KBM-7 (cell line): Measurements from ENCODE around the gene RAB27A.
"Not testable (repeated sequence)": the region's sequence is repeated elsewhere in the genome, so short reads cannot be mapped to it uniquely, and the experiment has no call there.

Source experiments
- DNase-seq: peaks from one replicate; pipeline ENCODE4 v3.0.0-alpha.2; 2015
- in situ Hi-C: fragments of 300-500 bp; cut with MboI; formaldehyde crosslinking; loops from 2 replicates; pipeline ENCODE4 v1.14.3; 2020; ENCODE audit warnings: low sequenced_read_pairs, low pct_unique_long_range_greater_than_20kb, mixed read lengths

The RAB27A gene

GRCh38 chr15:55255714-55256113 lies 33.9 kb downstream of the RAB27A start:
- in situ Hi-C loops, result no loop called here
- DNase-seq, result no peak

- in situ Hi-C loops, result no loop called here
- no peak for DNase-seq
Observed at GRCh38 chr15:55254916-55255679, 34.5 kb downstream of the RAB27A start.

GRCh38 chr15:55253580-55253979 lies 36.0 kb downstream of the RAB27A start:
- in situ Hi-C loops, result no loop called here
- DNase-seq, result no peak

GRCh38 chr15:55252201-55252600 lies 37.4 kb downstream of the RAB27A start:
- in situ Hi-C loops, DNase-seq: not testable (repeated sequence)

GRCh38 chr15:55250941-55251340 lies 38.7 kb downstream of the RAB27A start:
- in situ Hi-C loops, result no loop called here
- DNase-seq, result no peak

GRCh38 chr15:55250392-55250791 lies 39.2 kb downstream of the RAB27A start:
- in situ Hi-C loops, result no loop called here
- peak; percentile 40 for DNase-seq

- in situ Hi-C loops, DNase-seq: not testable (repeated sequence)
Observed at GRCh38 chr15:55249885-55250284, 39.7 kb downstream of the RAB27A start.

GRCh38 chr15:55248895-55249294 lies 40.7 kb downstream of the RAB27A start:
- DNase-seq, result no peak
- in situ Hi-C loops, result no loop called here

GRCh38 chr15:55247766-55248427 lies 41.7 kb downstream of the RAB27A start:
- in situ Hi-C loops, result no loop called here
- peak; percentile 21 for DNase-seq

- in situ Hi-C loops, result no loop called here
- DNase-seq, result no peak
Observed at GRCh38 chr15:55247311-55247710, 42.3 kb downstream of the RAB27A start.

GRCh38 chr15:55246567-55246966 lies 43.0 kb downstream of the RAB27A start:
- in situ Hi-C loops, result no loop called here
- no peak for DNase-seq

- in situ Hi-C loops, result no loop called here
- DNase-seq, result no peak
Observed at GRCh38 chr15:55245059-55245458, 44.6 kb downstream of the RAB27A start.

GRCh38 chr15:55241891-55242290 lies 47.7 kb downstream of the RAB27A start:
- in situ Hi-C loops, result no loop called here
- DNase-seq, result no peak

GRCh38 chr15:55241186-55241585 lies 48.4 kb downstream of the RAB27A start:
- in situ Hi-C loops, result no loop called here
- DNase-seq, result no peak

GRCh38 chr15:55240125-55240760 lies 49.4 kb downstream of the RAB27A start:
- no peak for DNase-seq
- in situ Hi-C loops, result no loop called here

GRCh38 chr15:55239440-55240124 lies 50.0 kb downstream of the RAB27A start:
- no peak for DNase-seq
- in situ Hi-C loops, result no loop called here

GRCh38 chr15:55238877-55239276 lies 50.7 kb downstream of the RAB27A start:
- in situ Hi-C loops, result no loop called here
- no peak for DNase-seq

GRCh38 chr15:55237219-55238130 lies 52.1 kb downstream of the RAB27A start:
- no peak for DNase-seq
- in situ Hi-C loops, result no loop called here

GRCh38 chr15:55235546-55236036 lies 54.0 kb downstream of the RAB27A start:
- in situ Hi-C loops, result no loop called here
- no peak for DNase-seq
